HepG2 (cell line): ENCODE results near the gene SAMD4A. TPM values are rescaled to one million over a fixed set of nuclear protein-coding genes. Genes with fewer than 3 reads are reported as not detected.

Experiments
- ATAC-seq: fragments of 200-7000 bp; cut with Tn5 transposase; 3 replicates; pipeline ENCODE4 v1.9.1; 2020; ENCODE audit warnings: mild to moderate bottlenecking, moderate library complexity
- BruUV-seq: library from RNA; stranded (reverse); fragments of 400-500 nt; replicated peaks from 2 replicates; lab custom pipeline; 2021; lab: Mats Ljungman, UMichigan
- CTCF ChIA-PET: fragments of 300-600 bp; formaldehyde crosslinking; extraction: SDS; loops from one replicate; lab custom pipeline; 2021; ENCODE audit warnings: low total read pairs, inconsistent platforms, low intra/inter-chr PET ratio; lab: Yijun Ruan, JAX
- POLR2A ChIA-PET: fragments of 350-600 bp; sonication (Branson Sonifier 250); formaldehyde crosslinking; loops from one replicate; lab custom pipeline; 2020; ENCODE audit warnings: antibody characterized with exemption, inconsistent platforms; lab: Yijun Ruan, JAX
- DNase-seq: peaks from one replicate; pipeline ENCODE4 v3.0.0-alpha.2; 2015; ENCODE audit warnings: low spot score
- FAIRE-seq: peaks from 3 replicates; lab custom pipeline; 2011; peaks lifted over from hg19 to GRCh38; lab: Jason Lieb, UNC
- H2AFZ ChIP-seq: one replicate; pipeline ENCODE4 v1.6.1; 2011; ENCODE audit warnings: low read length, inconsistent platforms
- H3K27ac ChIP-seq: fragments of 300-600 bp; 3 replicates; pipeline ENCODE4 v1.8.0; 2011; ENCODE audit warnings: mixed run types, mild to moderate bottlenecking, mixed read lengths, low read length, inconsistent platforms; ENCODE audit not compliant: insufficient read depth; ENCODE audit errors: extremely low read length
- H3K27me3 ChIP-seq, 2 experiments: fragments of 200-600 bp in 1 of 2; 2 replicates in 1 of 2; 3 replicates in 1 of 2; pipeline versions ENCODE4 v1.6.0 to v1.8.0; 2011; ENCODE audit warnings: low read length in 2 of 2, mild to moderate bottlenecking in 2 of 2, moderate library complexity in 2 of 2, inconsistent platforms in 1 of 2; ENCODE audit not compliant: insufficient read depth in 2 of 2, control insufficient read depth in 1 of 2
- H3K36me3 ChIP-seq, 2 experiments: fragments of 200-600 bp in 1 of 2; replicated peaks in 1 of 2; 2 replicates in 1 of 2; 3 replicates in 1 of 2; pipeline versions ENCODE4 v1.5.1 to v1.8.0; 2011; ENCODE audit warnings: low read length in 2 of 2, inconsistent platforms in 1 of 2; ENCODE audit not compliant: insufficient read depth in 2 of 2, control insufficient read depth in 1 of 2
- H3K4me1 ChIP-seq: 2 replicates; pipeline ENCODE4 v1.5.1; 2012; ENCODE audit warnings: low read length, inconsistent platforms; ENCODE audit not compliant: insufficient read depth
- H3K4me2 ChIP-seq: 2 replicates; pipeline ENCODE4 v1.6.0; 2011; ENCODE audit warnings: low read depth, low read length, inconsistent platforms
- H3K4me3 ChIP-seq, 3 experiments: fragments of 200-600 bp in 1 of 3; sonication (generic), shearing (Covaris generic) in 1 of 3; replicated peaks in 1 of 3; 2 replicates each; pipeline ENCODE4 v1.5.1; 2011 to 2016; ENCODE audit warnings: low read length in 3 of 3, inconsistent platforms in 2 of 3, low read depth in 2 of 3, mild to moderate bottlenecking in 2 of 3, control low read depth in 1 of 3, mixed read lengths in 1 of 3; ENCODE audit not compliant: insufficient read depth in 1 of 3
- H3K79me2 ChIP-seq: one replicate; pipeline ENCODE4 v1.6.1; 2011; ENCODE audit warnings: low read length, inconsistent platforms; ENCODE audit not compliant: insufficient read depth
- H3K9ac ChIP-seq: 2 replicates; pipeline ENCODE4 v1.6.0; 2011; ENCODE audit warnings: mild to moderate bottlenecking, low read depth, low read length, inconsistent platforms; ENCODE audit not compliant: insufficient read depth
- H3K9me3 ChIP-seq: 2 replicates; pipeline ENCODE4 v1.5.1; 2012; ENCODE audit warnings: mild to moderate bottlenecking, low read length
- H4K20me1 ChIP-seq: 2 replicates; pipeline ENCODE4 v1.6.0; 2011; ENCODE audit warnings: inconsistent platforms, mild to moderate bottlenecking, low read length, moderate library complexity; ENCODE audit not compliant: insufficient read depth
- ETV6 ChIP-seq: sonication (generic); formaldehyde crosslinking; conservative IDR thresholded peaks from 2 replicates; pipeline ENCODE4 v1.4.0; 2020; ENCODE audit warnings: missing genetic modification reagents
- IKZF5 ChIP-seq: IDR thresholded peaks from 2 replicates; pipeline ENCODE4 v1.6.1; 2018; ENCODE audit warnings: missing genetic modification reagents, mild to moderate bottlenecking, missing compliant biosample characterization
- NFATC3 ChIP-seq: sonication (generic); formaldehyde crosslinking; IDR thresholded peaks from 2 replicates; pipeline ENCODE4 v1.5.1; 2020; ENCODE audit warnings: mild to moderate bottlenecking, missing genetic modification reagents
- RBM22 ChIP-seq: fragments of 200-400 bp; formaldehyde crosslinking; optimal IDR thresholded peaks from 2 replicates; pipeline ENCODE3; 2017; ENCODE audit warnings: mild to moderate bottlenecking, low read length, moderate library complexity
- SP4 ChIP-seq: sonication (generic); formaldehyde crosslinking; IDR thresholded peaks from 2 replicates; pipeline ENCODE4 v1.8.1; 2023; ENCODE audit warnings: mild to moderate bottlenecking, missing genetic modification reagents
- ZBTB25 ChIP-seq: IDR thresholded peaks from 2 replicates; pipeline ENCODE4 v1.6.1; 2018; ENCODE audit warnings: missing genetic modification reagents
- ZFAT ChIP-seq: sonication (generic); formaldehyde crosslinking; conservative IDR thresholded peaks from 2 replicates; pipeline ENCODE4 v1.8.1; 2023; ENCODE audit warnings: missing genetic modification reagents, inconsistent platforms
- ZNF337 ChIP-seq: sonication (generic); formaldehyde crosslinking; IDR thresholded peaks from 2 replicates; pipeline ENCODE4 v1.5.1; 2020; ENCODE audit warnings: missing genetic modification reagents, low read depth, mild to moderate bottlenecking, borderline replicate concordance
- ZNF878 ChIP-seq: sonication (generic); formaldehyde crosslinking; IDR thresholded peaks from 2 replicates; pipeline ENCODE4 v1.8.1; 2023; ENCODE audit warnings: mild to moderate bottlenecking, missing genetic modification reagents, moderate library complexity
- WGBS: methylation state at CpG from one replicate; pipeline ENCODE4 v1.1.6; 2017; ENCODE audit warnings: low lambda C conversion rate; 5-methylcytosine and 5-hydroxymethylcytosine counted together
- in situ Hi-C: cut with HindIII; loops from 2 replicates; pipeline ENCODE4 v1.10.0; 2017; ENCODE audit warnings: low pct_unique_long_range_greater_than_20kb; ENCODE audit not compliant: extremely low pct_ligation_motif_present
- intact Hi-C: fragments of 100-400 bp; cut with micrococcal nuclease; formaldehyde crosslinking; loops from one replicate; pipeline ENCODE4 v1.10.0; 2022; ENCODE audit not compliant: unreplicated experiment
- polyA plus RNA-seq, 8 experiments: library from polyadenylated mRNA; depleted of rRNA in 3 of 8; stranded (reverse) in 7 of 8; unstranded in 1 of 8; fragments of >200 nt; fragmentation: Illumina TruSeq in 4 of 8; extraction: Trizol in 4 of 8; gene quantifications; 2 replicates each; pipeline versions ENCODE4 v1.2.1 to v1.2.3, GENCODE V29; 2011 to 2016; ENCODE audit warnings: low read depth in 4 of 8, missing spikeins in 1 of 8, mixed read lengths in 1 of 8; ENCODE audit not compliant: insufficient read depth in 1 of 8
- total RNA-seq, 5 experiments: library from RNA; depleted of rRNA; stranded (reverse); fragments of >200 nt; fragmentation: Illumina TruSeq; extraction: Trizol; gene quantifications; 2 replicates each; pipeline ENCODE4 v1.2.3, GENCODE V29; 2016; ENCODE audit warnings: low read depth in 1 of 5

The SAMD4A gene
- total and polyA plus RNA-seq, 2 of the 13 experiments (the other 11 are each of a cell fraction or from before 2014, with no cell fraction given) = 11.8 to 13.0 TPM

DNA sequence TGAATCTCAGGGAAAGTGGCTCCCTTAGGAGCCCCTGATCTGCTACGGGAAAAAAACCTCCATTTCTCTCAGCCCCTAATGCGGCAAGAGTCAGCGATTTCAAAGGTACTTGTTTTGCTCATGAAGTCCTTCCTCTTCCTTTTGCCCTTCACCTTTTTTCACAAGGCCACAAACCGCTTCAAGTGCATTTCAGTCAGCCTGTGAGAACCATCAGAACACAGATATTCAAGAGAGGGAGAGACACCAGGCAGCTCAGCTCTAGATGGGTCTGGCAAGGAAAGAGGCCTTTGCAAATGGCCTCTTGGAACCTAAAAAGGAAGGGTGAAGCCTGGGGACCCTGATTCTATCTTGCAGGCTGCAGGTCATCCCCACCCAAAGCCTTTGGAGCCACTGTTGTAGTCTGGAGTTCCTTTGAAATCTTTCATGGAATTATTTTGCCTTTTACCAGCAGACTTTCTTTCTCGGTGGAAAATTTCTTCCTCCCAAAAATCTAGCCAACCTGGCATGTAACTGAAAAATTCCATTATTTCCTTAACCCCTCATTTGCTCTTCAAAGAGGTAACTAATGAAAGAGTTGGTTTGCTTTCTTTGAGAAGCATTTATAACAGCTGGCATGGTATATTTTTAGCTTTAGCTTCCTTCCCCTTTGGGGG, 145.0 kb downstream of the SAMD4A start:
- BruUV-seq = no TSS peak
- ChIA-PET POLR2A (interaction anchor here (1.7 kb wide), 1 partner anchor 144 kb away, joined by 3 read pairs; no protein-coding TSS in a partner anchor), CTCF (no interaction called here)
- Histone ChIP-seq H3K4me1 (peaks cover 25% of the 10 kb centered on the region), H3K4me2 (no peak overlapping the region), H3K9ac (no peak overlapping the region), H3K4me3 (no peak overlapping the region), H2AFZ (no peak overlapping the region), H4K20me1 (peaks cover 12% of the 10 kb centered on the region; the same call in 1 of the 2 replicates), H3K36me3 (peaks cover 8 to 28% of the 10 kb centered on the region in 2 experiments), H3K9me3 (no peaks in the 10 kb centered on the region), H3K79me2 (peaks cover 14% of the 10 kb centered on the region), H3K27me3 (no peaks in the 10 kb centered on the region), H3K27ac (no peak overlapping the region)
- no peak for FAIRE-seq
- TF ChIP-seq RBM22 = peak; percentile 49
- no peak for TF ChIP-seq ZFAT (CRISPR knock-in tag)
- TF ChIP-seq ZBTB25 (CRISPR knock-in tag) = no peak
- WGBS = 77% methylated on average over 5 of the region's 5 CpGs
- ATAC-seq = no peak
- in situ Hi-C loops = no loop called here
- DNase-seq = no peak
- intact Hi-C loops = no loop called here

DNA sequence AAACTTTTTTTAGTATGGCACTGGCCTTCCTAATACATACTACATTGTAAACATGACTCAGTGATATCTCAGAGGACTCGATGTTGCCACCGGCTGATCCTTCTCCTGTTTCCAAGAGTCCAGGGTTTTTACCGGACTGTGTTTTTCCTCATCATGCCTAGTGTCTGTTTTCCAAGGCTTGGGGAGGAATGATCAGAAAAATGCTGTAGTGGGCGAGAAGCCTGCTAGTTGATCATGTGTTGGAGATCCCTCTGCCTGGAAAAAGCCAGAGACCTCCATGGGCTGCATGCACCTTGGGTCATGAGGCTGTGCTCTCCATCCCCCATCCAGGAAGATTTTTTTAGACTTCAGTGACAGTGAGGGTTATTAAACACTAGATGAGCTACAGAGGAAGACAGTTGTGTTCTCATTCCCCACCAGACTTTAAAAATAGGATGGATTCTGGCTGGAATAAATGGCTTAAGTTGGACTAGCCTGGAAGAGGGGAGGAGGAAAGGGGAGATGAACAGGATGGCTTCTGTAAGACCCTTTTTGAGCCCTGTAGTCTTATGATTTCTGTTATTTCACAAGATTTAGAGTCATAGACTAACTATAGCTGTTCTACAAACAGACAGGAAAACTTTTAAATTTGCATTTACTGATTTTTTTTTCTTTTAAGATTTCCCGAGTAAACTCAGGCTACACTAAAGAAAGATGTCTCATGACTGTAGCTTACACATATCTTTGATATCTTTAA, 145.7 kb downstream of the SAMD4A start:
- Histone ChIP-seq H3K9me3 (no peaks in the 10 kb centered on the region), H3K36me3 (peaks cover 6 to 26% of the 10 kb centered on the region in 2 experiments), H3K4me3 (no peak overlapping the region), H3K27ac (no peak overlapping the region), H4K20me1 (peaks cover 12% of the 10 kb centered on the region; the same call in 1 of the 2 replicates), H2AFZ (no peak overlapping the region), H3K9ac (no peak overlapping the region), H3K27me3 (no peaks in the 10 kb centered on the region), H3K4me1 (peaks cover 31% of the 10 kb centered on the region), H3K79me2 (peaks cover 10% of the 10 kb centered on the region), H3K4me2 (no peak overlapping the region)
- no TSS peak for BruUV-seq
- FAIRE-seq = no peak
- in situ Hi-C loops = no loop called here
- CTCF ChIA-PET = no interaction called here
- 91% methylated on average over 5 of the region's 5 CpGs for WGBS
- no peak for TF ChIP-seq SP4 (CRISPR knock-in tag)
- no peak for TF ChIP-seq IKZF5
- TF ChIP-seq ETV6 = no peak
- no peak for TF ChIP-seq NFATC3
- TF ChIP-seq ZNF878 = no peak
- TF ChIP-seq ZNF337 (CRISPR knock-in tag) = no peak
- DNase-seq = no peak
- no peak for ATAC-seq
- POLR2A ChIA-PET = no interaction called here
- intact Hi-C loops = no loop called here
